H9 (cell line): ENCODE data around the gene CCDC122. TPM values are rescaled to one million over a fixed set of nuclear protein-coding genes. Genes with fewer than 3 reads are reported as not detected.

Experiments
- DNase-seq: peaks from one replicate; pipeline ENCODE4 v3.0.0-alpha.2; 2017
- H2AFZ ChIP-seq: one replicate; pipeline ENCODE4 v1.6.1; 2013; ENCODE audit warnings: mild to moderate bottlenecking, low read length, control low read depth, moderate library complexity
- H2AK5ac ChIP-seq: 2 replicates; pipeline ENCODE4 v1.6.1; 2013; ENCODE audit warnings: low read length, control low read depth, mixed read lengths; ENCODE audit not compliant: insufficient read length
- H2BK120ac ChIP-seq: one replicate; pipeline ENCODE4 v1.6.1; 2013; ENCODE audit warnings: low read depth, mild to moderate bottlenecking, low read length, control low read depth, inconsistent platforms; ENCODE audit not compliant: poor library complexity, severe bottlenecking
- H2BK12ac ChIP-seq: 2 replicates; pipeline ENCODE4 v1.6.1; 2013; ENCODE audit warnings: low read length, control low read depth, mixed read lengths, low read depth; ENCODE audit not compliant: insufficient read length
- H2BK15ac ChIP-seq: 2 replicates; pipeline ENCODE4 v1.6.1; 2013; ENCODE audit warnings: low read depth, low read length, control low read depth
- H2BK20ac ChIP-seq: one replicate; pipeline ENCODE4 v1.6.1; 2013; ENCODE audit warnings: low read depth, mild to moderate bottlenecking, low read length, control low read depth, inconsistent platforms; ENCODE audit not compliant: poor library complexity, severe bottlenecking
- H2BK5ac ChIP-seq: 2 replicates; pipeline ENCODE4 v1.6.1; 2013; ENCODE audit warnings: low read length, control low read depth, mixed read lengths; ENCODE audit not compliant: insufficient read length
- H3K14ac ChIP-seq: 2 replicates; pipeline ENCODE4 v1.6.1; 2013; ENCODE audit warnings: low read length, control low read depth; ENCODE audit not compliant: insufficient read depth
- H3K18ac ChIP-seq: 2 replicates; pipeline ENCODE4 v1.6.1; 2013; ENCODE audit warnings: low read depth, mild to moderate bottlenecking, mixed read lengths, low read length, control low read depth; ENCODE audit not compliant: insufficient read length
- H3K23ac ChIP-seq: 2 replicates; pipeline ENCODE4 v1.6.1; 2013; ENCODE audit warnings: low read length, control low read depth, mixed read lengths, low read depth; ENCODE audit not compliant: insufficient read length
- H3K23me2 ChIP-seq: 2 replicates; pipeline ENCODE4 v1.6.1; 2013; ENCODE audit warnings: low read depth, mild to moderate bottlenecking, mixed read lengths, low read length, control low read depth; ENCODE audit not compliant: insufficient read length, poor library complexity, severe bottlenecking
- H3K27ac ChIP-seq: 2 replicates; pipeline ENCODE4 v1.5.1; 2013; ENCODE audit warnings: low read length, control low read depth, mixed read lengths, low read depth; ENCODE audit not compliant: insufficient read length
- H3K27me3 ChIP-seq: 2 replicates; pipeline ENCODE4 v1.6.1; 2013; ENCODE audit warnings: low read length, control low read depth, inconsistent platforms; ENCODE audit not compliant: insufficient read depth
- H3K4ac ChIP-seq: 2 replicates; pipeline ENCODE4 v1.6.1; 2013; ENCODE audit warnings: low read depth, mild to moderate bottlenecking, control low read depth, inconsistent platforms, low read length, moderate library complexity
- H3K4me1 ChIP-seq: 2 replicates; pipeline ENCODE4 v1.6.1; 2013; ENCODE audit warnings: low read length, control low read depth, inconsistent platforms; ENCODE audit not compliant: insufficient read depth
- H3K4me2 ChIP-seq: 2 replicates; pipeline ENCODE4 v1.6.1; 2013; ENCODE audit warnings: low read length, control low read depth, mixed read lengths; ENCODE audit not compliant: insufficient read length, insufficient read depth
- H3K56ac ChIP-seq: 2 replicates; pipeline ENCODE4 v1.6.1; 2013; ENCODE audit warnings: low read depth, mild to moderate bottlenecking, mixed read lengths, low read length, control low read depth; ENCODE audit not compliant: insufficient read length
- H3K79me1 ChIP-seq: 2 replicates; pipeline ENCODE4 v1.6.1; 2013; ENCODE audit warnings: low read depth, mild to moderate bottlenecking, moderate library complexity, low read length, control low read depth, inconsistent platforms; ENCODE audit not compliant: insufficient read depth, poor library complexity, severe bottlenecking
- H3K79me2 ChIP-seq: 2 replicates; pipeline ENCODE4 v1.6.1; 2013; ENCODE audit warnings: low read length, control low read depth, inconsistent platforms; ENCODE audit not compliant: insufficient read depth
- H3K9ac ChIP-seq: 2 replicates; pipeline ENCODE4 v1.6.1; 2013; ENCODE audit warnings: low read length, control low read depth, mixed read lengths; ENCODE audit not compliant: insufficient read length; ENCODE audit errors: extremely low read depth
- H3K9me3 ChIP-seq: one replicate; pipeline ENCODE4 v1.6.1; 2013; ENCODE audit warnings: low read depth, low read length, inconsistent platforms; ENCODE audit not compliant: control insufficient read depth
- H3T11ph ChIP-seq: one replicate; pipeline ENCODE4 v1.6.1; 2013; ENCODE audit warnings: mild to moderate bottlenecking, low read length, control low read depth, inconsistent platforms
- H4K20me1 ChIP-seq: one replicate; pipeline ENCODE4 v1.6.1; 2013; ENCODE audit not compliant: control insufficient read depth, insufficient read length, insufficient read depth
- H4K5ac ChIP-seq: 2 replicates; pipeline ENCODE4 v1.6.1; 2013; ENCODE audit warnings: low read depth, mild to moderate bottlenecking, mixed read lengths, low read length, control low read depth; ENCODE audit not compliant: insufficient read length
- H4K8ac ChIP-seq: replicated peaks from 2 replicates; pipeline ENCODE4 v1.6.1; 2013; ENCODE audit warnings: low read length, control low read depth, mixed read lengths, low read depth; ENCODE audit not compliant: insufficient read length
- H4K91ac ChIP-seq: 2 replicates; pipeline ENCODE4 v1.6.1; 2013; ENCODE audit warnings: low read depth, mild to moderate bottlenecking, moderate library complexity, mixed read lengths, low read length, control low read depth; ENCODE audit not compliant: insufficient read length
- H3K27ac Mint-ChIP-seq, 3 experiments: 2 replicates in 2 of 3; 3 replicates in 1 of 3; pipeline ENCODE4 v1.8.0; 2020 to 2021; ENCODE audit warnings: mixed read lengths in 3 of 3, mild to moderate bottlenecking in 1 of 3, moderate library complexity in 1 of 3
- H3K27me3 Mint-ChIP-seq: 2 replicates; pipeline ENCODE4 v1.8.0; 2021; ENCODE audit warnings: low read depth, mild to moderate bottlenecking, moderate library complexity, mixed read lengths
- H3K36me3 Mint-ChIP-seq, 3 experiments: 2 replicates in 2 of 3; 3 replicates in 1 of 3; pipeline ENCODE4 v1.8.0; 2020 to 2021; ENCODE audit warnings: low read depth in 3 of 3, mixed read lengths in 3 of 3; ENCODE audit not compliant: insufficient read depth in 1 of 3
- H3K4me1 Mint-ChIP-seq, 2 experiments: 2 replicates each; pipeline ENCODE4 v1.8.0; 2020; ENCODE audit warnings: mixed read lengths in 2 of 2
- H3K4me3 Mint-ChIP-seq, 2 experiments: 2 replicates in 1 of 2; 3 replicates in 1 of 2; pipeline ENCODE4 v1.8.0; 2020 to 2021; ENCODE audit warnings: mild to moderate bottlenecking in 2 of 2, mixed read lengths in 2 of 2, moderate library complexity in 1 of 2
- H3K9me3 Mint-ChIP-seq, 2 experiments: 2 replicates in 1 of 2; 3 replicates in 1 of 2; pipeline ENCODE4 v1.8.0; 2020; ENCODE audit warnings: mild to moderate bottlenecking in 2 of 2, mixed read lengths in 2 of 2, moderate library complexity in 1 of 2
- total RNA-seq: library from RNA; stranded (reverse); gene quantifications from 2 replicates; pipeline ENCODE4 v1.2.1, GENCODE V29; 2021
- TF ChIP-seq, protein P1 (sequence below): fragments of 200-600 bp; sonication (generic); conservative IDR thresholded peaks from 3 replicates; pipeline ENCODE4 v1.8.0; 2021; ENCODE audit warnings: antibody characterized with exemption, mild to moderate bottlenecking

CCDC122 gene
- total RNA-seq, 1 experiment from 2014 or later, result 5.6 TPM

DNA sequence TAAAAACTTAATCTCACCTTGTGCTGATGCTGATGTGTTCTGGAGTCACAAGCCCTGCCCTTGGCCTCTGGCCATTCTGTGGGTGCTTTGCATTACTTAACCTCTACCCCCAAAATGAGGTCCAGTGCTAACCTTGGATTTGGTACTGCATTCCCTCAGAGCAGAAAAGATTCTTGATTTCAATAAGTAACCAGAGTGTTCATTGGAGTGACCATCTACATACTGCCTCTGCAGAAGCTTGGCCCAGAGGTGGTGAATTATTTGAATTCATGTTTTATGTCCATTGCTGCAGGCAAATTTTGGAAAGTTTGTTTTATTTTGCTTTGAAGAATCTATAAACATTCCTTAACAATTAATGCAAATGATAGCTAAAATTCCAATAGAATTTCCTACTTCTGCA lies 85.1 kb downstream of the CCDC122 start:
- Histone ChIP-seq H4K91ac (no peak overlapping the region), H3K9ac (no peak overlapping the region), H2AFZ (no peak overlapping the region), H2BK15ac (no peak overlapping the region), H3K9me3 (no peaks in the 10 kb centered on the region), H4K5ac (no peak overlapping the region), H3K79me1 (no peaks in the 10 kb centered on the region), H3K27me3 (no peaks in the 10 kb centered on the region), H3K18ac (no peak overlapping the region), H2BK20ac (no peak overlapping the region), H3T11ph (no peak overlapping the region), H4K20me1 (no peaks in the 10 kb centered on the region), H3K56ac (no peak overlapping the region), H2AK5ac (no peak overlapping the region), H3K79me2 (no peaks in the 10 kb centered on the region), H3K27ac (no peak overlapping the region), H3K23me2 (no peaks in the 10 kb centered on the region), H4K8ac (no peak overlapping the region), H2BK12ac (no peak overlapping the region), H2BK5ac (no peak overlapping the region), H3K14ac (no peak overlapping the region), H3K4ac (no peak overlapping the region), H3K23ac (no peak overlapping the region), H3K4me2 (no peak overlapping the region), H3K4me1 (no peaks in the 10 kb centered on the region), H2BK120ac (no peak overlapping the region)
- TF ChIP-seq, protein P1, sequence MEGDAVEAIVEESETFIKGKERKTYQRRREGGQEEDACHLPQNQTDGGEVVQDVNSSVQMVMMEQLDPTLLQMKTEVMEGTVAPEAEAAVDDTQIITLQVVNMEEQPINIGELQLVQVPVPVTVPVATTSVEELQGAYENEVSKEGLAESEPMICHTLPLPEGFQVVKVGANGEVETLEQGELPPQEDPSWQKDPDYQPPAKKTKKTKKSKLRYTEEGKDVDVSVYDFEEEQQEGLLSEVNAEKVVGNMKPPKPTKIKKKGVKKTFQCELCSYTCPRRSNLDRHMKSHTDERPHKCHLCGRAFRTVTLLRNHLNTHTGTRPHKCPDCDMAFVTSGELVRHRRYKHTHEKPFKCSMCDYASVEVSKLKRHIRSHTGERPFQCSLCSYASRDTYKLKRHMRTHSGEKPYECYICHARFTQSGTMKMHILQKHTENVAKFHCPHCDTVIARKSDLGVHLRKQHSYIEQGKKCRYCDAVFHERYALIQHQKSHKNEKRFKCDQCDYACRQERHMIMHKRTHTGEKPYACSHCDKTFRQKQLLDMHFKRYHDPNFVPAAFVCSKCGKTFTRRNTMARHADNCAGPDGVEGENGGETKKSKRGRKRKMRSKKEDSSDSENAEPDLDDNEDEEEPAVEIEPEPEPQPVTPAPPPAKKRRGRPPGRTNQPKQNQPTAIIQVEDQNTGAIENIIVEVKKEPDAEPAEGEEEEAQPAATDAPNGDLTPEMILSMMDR, result no peak
- H3K36me3 Mint-ChIP-seq, result no peaks in the 10 kb centered on the region
- H3K27ac Mint-ChIP-seq, result no peak overlapping the region
- DNase-seq, result no peak
- H3K27me3 Mint-ChIP-seq, result peaks cover 13% of the 10 kb centered on the region
- H3K9me3 Mint-ChIP-seq, result no peaks in the 10 kb centered on the region
- H3K4me3 Mint-ChIP-seq, result no peak overlapping the region
- no peaks in the 10 kb centered on the region for H3K4me1 Mint-ChIP-seq
